Renal pelvis (tissue), 4 donors: ENCODE measurements around the gene XAB2. TPM values are rescaled to one million over a fixed set of nuclear protein-coding genes. Genes with fewer than 3 reads are reported as not detected.
A peak's percentile ranks its signal among the peaks of the same experiment; 100 is the strongest.

Experiments
- DNase-seq: peaks from one replicate; pipeline ENCODE4 v3.0.0-alpha.2; 2013
- polyA plus RNA-seq, 3 donors: library from polyadenylated mRNA; unstranded; fragments of 120-200 nt; gene quantifications; one replicate each; pipeline ENCODE4 v1.2.1, GENCODE V29; 2013; ENCODE audit not compliant: insufficient read length in 3 of 3

XAB2 gene
- polyA plus RNA-seq, 3 donors: 37.5 to 47.5 (median 44.2) TPM

DNA sequence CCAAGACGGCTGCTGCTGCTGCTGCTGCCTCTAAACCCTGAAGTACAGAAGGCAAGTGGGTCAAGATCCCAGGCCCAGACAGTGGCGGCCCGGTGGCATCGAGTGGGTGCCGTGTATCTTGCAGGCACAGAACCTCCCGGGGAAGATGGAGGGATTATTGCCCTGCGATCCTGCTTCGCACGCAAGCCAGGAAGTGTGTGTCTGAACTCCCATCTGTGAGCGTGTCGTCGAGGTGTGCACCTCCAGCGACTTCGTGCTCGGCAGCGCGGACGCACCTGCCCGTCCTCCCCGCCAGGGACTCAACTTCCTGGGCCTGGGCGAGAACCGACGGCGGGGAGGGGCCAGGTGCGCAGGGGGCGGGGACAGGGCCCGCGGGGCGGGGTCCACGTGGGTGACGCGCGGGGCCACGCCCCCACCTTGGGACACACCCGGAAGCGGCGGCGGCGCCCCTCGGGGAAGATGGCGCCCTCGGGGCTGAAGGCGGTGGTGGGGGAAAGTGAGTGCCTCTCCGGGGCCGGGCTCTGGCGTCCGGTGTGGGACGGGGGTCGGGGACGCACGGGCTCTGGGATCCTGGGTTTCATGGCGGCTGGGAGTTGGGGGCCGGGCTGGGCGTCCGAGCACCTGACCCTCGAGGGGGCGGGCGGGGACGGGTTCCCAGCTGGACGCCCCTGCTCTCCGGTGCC is 7.5 kb upstream of the XAB2 start, which contains the start of gene STXBP2:
Gene STXBP2 (plus strand): TSS at position 420 of the 683 bp plus-strand sequence. CDS start 40 bp downstream, at position 460.
- peak; percentile 63 for DNase-seq

DNA sequence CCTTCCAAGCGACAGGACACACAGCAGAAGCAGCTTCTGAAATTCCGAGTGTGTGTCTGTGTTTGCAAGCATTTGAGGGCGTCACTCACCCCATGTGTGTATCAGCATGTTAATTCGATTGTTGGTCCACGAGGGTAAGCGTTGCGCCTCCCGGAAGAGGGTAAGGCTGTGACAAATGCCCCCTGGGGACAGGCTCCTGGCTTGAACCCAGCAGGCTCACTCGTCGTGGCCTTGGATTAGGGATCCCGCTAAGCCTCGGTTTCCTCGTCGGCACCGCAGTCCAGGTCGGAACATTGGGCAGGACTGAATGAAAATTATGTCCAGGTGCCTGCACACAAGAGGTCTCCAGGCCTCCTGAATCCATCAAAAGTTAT is 7.0 kb upstream of the XAB2 start:
- DNase-seq: no peak

DNA sequence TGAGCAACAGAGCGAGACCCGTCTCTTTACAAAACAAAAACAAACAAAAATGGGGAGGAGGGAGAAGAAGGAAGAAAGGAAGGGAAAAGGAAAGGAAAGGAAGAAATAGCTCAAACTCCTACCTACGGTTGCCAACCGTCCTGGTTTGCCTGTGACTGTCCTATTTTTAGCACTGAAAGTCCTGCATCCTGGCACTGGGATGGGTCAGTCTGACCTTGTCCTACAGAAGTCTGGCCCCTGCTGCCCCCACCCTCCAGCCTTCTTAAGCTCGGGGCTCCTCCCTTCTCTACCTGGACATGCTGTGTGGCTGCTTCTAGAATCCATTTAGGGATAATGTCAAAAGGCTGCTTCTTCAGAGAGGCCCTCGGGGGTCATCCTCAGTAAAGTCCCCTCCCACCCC is 6.3 kb upstream of the XAB2 start:
- DNase-seq: no peak

DNA sequence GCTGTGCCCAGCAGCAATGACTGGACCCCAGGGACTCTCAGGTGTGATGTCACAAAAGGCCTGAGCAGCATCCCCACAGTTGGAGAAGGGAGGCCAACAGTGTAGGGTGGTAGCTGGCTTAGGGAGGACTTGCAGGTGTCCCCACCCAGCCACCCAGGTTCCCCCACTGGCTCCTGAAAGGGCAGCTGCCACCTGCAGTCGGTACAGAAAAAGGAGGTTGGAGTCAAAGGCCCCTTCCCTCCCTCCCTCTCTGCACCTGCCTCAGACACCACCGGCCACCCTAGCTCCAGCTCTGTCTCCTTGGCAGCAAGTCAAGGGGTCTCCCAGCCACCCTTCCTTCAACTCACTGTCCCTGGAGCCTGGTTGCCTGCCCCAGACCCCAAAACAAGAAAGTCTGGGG is 4.4 kb upstream of the XAB2 start, which contains the start of gene PCP2:
Gene PCP2 (minus strand): TSS at position 22 of the 400 bp plus-strand sequence. CDS start 262 bp downstream, outside the sequence.
- DNase-seq: no peak

DNA sequence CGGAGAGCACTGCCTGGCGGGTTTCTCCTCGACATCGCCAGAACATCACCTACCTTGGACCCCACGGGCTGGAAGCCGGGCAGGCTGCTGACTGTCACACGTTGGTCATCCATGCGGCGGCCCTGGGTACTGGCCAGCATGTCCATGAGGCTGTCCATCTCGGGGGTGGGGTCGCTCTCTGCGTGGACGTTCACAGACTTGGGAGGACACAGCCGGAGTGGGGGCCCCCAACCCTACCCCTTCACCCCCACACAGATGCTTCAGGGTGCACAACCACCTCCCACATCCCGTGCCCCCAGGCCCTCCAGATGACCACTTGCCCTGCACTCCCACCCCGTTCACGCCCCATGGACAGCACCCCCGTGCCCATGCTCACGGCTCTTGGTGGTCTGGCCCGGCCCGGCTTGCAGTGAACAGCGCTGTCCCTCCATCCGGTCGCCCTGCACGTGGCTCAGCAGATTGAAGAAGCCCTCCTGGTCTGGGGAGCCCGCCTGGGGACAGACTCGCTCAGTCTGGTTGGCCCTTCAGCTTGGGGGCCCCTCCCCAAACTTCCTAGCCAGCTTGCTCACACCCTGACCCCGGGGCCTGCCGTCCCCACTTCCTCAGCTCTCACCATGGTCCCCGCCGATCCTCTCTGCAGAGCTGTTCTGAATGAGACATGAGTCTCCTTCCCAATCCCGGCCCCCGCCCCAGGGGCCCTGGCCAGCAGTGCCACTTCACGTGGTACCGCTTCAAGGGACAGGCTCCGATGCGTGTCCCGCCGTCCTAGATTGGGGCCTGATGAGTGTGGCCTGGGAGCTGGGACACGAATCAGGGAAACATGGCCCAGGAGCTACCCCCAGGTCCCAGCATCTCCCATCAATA is 3.2 kb upstream of the XAB2 start:
- no peak for DNase-seq

DNA sequence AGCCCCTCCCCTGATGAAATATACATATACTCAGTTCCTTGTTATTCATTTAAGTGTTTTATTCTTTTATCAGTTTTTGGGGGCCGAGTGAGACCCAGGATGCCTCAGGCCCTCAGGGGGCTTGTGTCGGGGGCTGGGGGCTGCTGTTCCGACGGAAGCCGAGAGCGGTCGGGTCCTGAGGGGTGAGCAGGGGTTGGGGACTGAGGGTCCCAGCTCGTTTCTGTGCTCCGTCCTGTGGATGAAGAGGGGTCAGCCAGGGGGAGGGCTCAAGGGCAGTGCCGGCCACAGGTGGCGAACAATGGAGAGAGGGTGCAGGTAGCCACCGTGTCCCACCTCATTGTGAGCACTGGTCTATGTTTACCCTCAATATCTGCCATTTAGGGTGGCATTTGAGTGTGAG is 2.2 kb upstream of the XAB2 start:
- DNase-seq: no peak

DNA sequence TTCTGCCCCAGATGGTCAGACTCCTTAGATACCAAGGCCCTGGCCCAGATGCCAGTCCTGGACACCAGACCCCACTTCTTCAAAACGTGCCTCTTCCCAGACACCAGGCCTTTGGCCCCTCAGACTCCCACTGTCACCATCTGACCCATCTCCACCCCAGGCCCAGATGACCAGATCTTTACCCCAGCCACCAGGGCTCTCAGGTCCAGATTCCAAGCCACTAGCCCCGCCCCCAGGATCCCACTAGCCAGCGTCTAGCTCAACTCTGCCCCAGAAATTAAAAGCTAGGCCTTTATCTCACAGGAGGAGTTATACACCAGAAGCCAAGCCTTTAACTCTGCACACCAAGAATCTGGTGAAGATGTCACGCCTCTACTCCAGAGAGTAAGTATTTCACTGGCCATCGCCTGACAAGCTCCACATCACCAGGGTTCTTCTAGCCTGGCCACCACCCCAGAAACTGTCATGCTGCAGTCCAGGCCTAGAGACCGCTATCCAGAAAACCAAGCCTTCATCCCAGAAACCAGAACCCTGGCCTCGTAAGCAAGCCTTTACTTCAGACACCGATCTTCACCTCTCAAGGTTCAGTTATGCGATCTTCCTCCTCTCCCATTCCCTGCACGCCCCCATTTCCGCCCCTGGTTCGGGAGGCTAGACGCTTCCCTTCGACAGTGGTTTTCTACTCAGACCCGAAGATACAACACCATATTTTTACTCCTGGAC is 595 bp downstream of the XAB2 start:
- DNase-seq: no peak

DNA sequence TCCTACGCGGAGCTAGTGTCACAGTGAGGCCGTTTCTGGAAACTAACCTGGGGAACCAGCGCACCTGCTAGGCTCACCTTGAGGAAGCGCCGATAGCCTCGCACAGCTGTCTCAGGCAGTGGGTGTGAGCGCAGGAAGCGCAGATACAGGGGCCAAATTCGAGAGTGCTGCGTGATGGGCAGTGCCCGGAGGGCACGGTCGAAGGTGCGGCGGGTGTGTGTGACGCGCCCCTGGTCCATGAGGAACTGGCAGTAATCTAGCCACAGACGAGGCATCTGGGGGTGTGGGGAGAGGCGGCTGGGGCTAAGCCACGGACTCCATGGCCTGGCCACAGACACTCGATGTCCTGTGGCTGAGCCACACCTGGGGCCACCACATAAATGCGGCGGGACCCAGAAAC is 2.2 kb downstream of the XAB2 start:
- no peak for DNase-seq

DNA sequence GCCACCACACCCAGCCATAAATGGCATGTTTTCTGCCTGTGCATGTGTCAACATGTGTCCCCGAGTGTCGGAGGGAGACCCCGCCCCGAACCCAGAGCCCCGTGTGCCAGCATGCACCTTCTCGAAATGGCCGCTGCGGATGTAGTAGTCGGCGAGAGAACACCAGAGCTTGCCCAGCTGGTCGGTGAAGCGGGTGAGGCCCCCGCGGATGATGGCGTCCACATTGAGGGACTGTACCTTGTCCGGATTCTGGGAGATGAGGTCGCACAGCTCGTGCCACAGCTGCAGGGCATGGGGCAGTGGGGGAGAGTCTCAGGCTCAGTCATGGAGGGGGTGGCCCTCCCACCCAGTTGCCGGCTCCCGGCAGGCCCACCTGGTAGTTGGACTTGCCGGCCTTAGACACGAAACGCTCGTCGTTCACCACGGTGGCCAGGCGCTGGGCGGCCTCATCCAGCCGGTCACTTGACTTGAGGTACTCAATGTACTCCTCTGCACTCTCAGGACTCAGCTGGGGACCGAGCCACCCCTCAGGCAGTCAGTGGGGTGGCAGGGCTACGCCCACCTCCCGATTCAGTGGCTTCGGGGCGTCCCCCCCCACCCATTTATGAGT is 3.5 kb downstream of the XAB2 start:
- DNase-seq: no peak

DNA sequence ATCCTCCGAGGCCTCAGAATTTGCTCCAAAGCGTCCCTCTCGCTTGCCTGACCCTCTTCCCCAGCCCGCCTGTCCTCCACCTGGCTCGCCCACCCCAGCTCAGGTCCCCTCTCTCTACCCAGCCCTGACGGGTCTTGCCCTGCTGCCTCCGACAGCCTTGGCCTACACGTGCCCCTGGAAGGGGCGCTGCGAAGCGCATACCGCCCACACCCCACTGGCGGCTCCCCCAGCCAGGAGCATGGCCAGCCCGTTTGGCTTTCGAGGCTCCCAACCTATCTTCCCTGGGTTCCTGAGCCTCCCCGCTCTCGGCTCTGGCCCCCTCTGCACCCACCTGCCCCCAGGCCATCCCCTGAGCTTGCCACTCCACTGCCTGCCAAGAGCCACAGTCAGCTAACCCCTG is 4.5 kb downstream of the XAB2 start:
- DNase-seq: no peak

DNA sequence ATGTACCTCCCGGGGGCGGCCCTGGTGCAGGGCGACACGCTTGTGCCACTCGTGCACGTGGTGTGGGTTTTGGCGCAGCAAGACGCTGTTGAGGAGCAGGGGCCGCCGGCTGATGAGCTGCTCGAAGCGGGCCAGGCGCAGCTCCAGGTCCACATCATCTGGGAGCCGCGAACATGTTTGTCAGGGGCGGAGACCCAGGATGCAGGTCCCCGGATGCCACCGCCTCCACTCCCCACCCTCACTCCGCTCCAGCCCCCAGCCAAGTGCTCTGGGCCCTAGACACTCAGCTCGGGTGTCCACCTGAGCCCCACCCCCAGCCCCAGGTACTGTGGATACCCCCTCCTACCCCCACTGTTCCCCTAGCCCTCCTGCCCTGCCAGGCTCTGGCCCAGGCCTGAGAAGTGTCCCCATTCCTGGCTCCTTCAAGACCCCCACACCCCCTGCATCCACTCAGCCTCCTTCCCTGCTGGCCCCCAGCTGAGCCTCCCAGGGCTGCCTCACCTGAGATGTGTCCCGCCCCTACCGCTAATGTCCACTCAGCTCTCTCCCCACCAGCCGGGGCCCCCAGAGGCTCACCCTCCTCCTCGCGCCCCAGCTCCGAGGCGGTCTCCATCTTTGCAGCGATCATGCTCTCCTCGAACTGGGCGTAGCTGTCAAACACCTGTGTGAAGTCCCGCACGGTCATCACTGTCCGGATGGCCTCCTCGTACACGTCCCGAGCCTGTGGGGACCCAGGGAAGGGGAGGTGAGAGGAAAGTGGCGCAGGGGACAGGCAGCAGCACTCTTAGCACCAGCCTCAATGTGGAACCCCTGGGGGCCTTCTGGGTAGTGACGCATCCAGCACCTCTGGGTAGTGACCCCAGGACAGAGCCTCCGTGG is 5.4 kb downstream of the XAB2 start:
- no peak for DNase-seq

DNA sequence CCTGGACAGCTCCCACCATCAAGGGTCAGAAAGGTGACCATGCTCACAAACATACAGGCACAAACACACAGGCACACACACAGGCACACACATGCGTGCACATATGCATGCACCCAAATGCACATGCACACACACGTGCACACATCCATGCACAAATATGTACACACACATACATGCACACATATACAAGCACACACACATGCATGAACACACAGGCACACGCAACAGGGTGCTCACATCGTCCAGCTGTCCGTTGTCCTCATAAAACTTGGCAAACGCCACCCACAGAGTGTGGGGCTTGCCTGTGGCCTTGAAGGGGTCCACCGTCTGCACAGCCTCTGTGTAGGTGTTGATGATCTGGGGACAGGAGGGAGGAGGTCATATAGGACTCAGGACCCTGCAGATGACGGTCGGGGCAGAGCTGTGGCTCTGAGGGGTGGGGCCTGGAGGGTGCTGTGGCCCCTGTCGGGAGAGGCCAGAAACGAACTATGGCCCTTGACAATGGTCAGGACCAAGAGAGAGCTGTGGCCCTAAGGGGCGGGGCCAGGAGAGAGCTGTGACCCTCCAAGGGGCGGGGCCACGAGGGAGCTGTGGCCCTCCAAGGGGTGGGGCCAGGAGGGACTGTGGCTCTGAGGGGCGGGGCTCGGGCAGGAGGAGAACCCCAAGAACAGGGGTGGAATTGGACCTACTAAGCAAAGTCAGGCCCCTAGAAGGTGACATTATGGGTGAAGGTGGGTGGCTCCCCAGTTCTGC is 6.2 kb downstream of the XAB2 start:
- DNase-seq: no peak

DNA sequence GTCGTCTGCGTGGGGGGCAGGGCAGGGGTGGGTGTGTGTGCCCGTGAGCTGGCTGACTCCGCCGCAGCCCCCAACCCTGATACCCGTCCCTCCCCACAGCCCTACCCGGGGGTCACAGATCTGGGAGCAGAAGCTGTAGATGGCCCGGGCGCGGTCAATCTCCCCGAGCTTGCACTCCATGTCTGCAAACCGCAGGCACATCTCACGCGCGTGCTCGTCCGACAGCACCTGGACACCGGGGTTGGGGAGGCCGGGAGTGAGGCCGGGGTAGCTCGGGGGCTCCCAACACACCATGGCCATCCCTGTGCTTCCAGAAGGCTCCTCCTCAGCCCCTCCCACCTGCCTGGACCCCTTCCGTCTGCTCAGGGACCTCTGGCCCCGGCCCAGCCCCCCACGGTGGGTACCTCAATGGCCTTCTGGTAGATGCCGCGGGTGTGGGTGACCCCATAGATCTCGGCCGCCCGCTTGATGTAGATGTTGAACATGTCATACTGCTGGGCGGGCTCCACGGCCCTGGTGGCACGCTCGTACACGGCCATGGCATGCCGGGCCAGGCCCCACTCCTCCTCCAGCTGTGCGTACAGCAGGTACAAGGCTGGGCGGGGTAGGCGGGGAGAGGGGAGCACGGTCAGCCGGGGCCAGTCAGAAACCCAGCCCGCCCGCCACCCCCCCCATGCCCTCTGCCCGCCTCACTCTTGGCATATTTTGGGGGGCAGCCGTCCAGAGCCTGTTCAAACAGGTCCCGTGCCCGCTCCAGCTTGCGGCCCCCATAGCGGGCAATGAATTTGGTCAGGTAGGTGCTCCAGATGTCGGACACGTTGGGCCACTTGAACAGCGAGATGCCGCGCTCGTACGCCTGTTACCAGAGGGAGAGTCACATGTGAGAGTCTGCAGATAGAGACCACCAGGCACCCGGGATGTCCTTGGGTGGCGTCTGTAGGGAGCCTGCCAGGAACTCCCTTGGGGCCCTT is 8.6 kb downstream of the XAB2 start:
- no peak for DNase-seq

DNA sequence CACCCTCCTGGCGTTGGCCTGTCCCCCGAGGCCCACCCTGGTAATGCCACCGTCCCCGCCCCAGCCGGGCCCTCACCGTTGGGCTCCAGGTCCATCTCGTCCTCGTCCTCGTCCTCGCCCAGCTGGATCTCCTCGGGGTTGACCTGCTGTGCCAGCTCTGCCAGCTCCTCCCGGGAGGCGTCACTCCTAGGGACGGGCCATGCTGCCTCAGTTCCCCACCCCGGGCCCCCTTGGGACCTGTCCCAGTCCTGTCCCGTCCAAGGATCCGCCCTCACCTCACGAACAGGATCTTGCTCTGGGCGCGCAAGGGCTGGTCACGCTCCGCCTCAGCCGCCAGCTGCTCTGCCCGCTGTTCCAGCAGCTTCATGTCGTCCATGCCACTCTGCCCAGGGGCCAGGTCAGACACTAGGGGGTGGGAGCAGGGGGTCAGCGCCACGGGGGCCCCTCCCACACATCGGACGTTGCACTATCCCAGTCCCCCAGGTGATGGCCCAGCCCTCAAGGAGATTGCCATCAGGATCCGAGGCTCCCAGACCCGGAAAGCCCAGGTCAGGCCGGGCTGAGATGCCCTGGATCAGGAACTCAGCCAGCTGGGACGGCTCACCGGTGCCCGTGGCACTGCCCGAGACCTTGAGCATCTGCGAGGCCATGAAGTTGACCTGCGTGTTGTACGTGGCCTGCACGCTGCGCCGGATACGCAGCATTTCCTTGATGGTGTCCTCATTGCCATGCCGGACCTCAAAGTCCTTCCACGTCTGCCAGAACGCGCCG is 9.5 kb downstream of the XAB2 start:
- DNase-seq: no peak

DNA sequence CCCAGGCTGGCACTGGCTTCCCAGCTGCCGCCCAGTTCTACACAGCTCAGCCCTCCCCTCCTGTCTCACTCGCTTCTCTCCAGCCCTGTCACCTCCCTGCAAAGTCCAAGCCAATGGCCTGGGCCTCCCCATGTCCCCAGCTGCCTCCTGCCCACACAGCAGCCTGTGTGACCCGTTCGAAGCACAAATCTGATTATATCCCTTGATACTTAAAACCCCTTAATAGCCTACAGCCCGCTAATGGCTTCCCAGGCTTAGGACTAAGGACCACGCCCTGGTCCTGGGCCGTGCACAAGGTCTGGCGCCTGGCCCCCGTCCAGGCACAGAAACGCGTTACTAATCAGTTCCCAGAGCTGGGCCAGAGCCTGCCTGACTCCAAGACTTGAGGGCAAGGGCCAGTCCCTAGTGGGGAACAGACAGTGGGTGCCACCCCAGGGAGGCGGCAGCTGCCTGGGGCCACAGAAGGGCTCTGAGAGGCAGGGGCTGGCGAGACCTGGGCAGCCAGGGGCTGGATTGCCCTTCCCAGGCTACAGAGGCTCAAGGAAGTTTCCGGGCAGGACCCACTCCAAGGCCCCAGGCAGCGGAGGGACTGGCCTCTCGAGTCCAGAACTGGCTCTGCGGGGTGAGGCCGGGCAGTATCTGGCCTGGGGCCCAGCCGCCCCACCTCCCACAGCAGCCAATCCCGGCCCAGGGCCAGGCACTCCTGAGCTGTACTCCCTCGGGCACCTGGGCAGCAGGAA is 10.4 kb downstream of the XAB2 start:
- no peak for DNase-seq

DNA sequence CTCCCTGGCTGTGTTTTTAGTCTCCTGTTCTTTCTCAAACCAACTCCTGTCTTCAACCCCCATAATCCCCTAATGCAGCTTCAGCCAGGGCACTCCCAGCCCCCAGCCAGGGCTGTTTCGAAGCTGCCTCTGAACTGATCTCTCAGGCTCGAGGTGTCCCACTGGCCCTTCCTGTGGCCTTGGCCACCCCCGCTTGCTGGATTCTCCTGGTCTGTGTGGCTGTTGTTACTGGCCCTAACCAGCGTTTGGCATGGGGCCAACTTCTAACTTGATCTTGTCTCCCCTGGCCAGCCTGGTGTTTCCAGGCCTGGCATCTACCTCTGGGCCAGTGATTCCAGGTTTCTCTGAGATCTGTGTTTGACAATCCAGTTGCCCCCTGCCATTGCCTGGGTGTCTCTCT is 11.0 kb downstream of the XAB2 start:
- DNase-seq: no peak

DNA sequence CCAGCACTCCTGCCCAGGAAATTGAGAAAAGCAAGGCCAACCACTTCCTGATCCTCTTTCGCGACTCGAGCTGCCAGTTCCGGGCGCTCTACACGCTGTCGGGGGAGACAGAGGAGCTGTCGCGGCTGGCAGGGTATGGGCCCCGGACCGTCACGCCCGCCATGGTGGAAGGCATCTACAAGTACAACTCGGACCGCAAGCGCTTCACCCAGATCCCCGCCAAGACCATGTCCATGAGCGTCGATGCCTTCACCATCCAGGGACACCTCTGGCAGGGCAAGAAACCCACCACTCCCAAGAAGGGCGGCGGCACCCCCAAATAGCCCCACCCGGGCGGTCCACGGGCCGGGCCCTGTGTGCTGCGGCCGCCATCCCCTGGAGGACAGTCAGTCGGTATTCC is 11.6 kb downstream of the XAB2 start:
- DNase-seq: no peak

DNA sequence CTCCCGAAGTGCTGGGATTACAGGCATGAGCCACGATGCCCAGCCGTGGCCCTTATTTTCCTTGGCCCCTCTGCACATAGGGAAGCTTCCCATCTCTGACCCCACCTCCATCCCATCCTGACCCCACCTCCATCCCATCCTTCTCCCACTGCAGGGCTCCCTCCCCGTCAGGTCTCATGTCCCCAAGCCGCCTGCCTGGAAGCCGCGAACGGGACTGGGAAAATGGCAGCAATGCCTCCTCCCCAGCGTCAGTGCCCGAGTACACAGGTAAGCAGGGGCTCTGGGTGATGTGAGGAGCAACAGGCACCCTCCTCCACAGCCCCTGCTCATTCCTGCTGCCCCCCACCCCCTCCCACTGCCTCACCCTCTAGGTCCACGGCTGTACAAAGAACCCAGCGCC is 12.2 kb downstream of the XAB2 start:
- no peak for DNase-seq
